ENCODE data around the gene LCNL1. TPM values are rescaled to one million over a fixed set of nuclear protein-coding genes. Genes with fewer than 3 reads are reported as not detected.
A peak's percentile ranks its signal among the peaks of the same experiment; 100 is the strongest.

LCNL1 gene
- total RNA-seq, 1 donor from 2014 or later, result 1.9 TPM

- H3K27me3 ChIP-seq (ENCODE audit: low read depth), result no peaks in the 10 kb centered on the region
- peaks cover 18% of the 10 kb centered on the region for H3K36me3 ChIP-seq
- intact Hi-C loops (cut with DNase I), result no loop called here
- H3K4me3 ChIP-seq, result peak overlapping the region; percentile 12
- no peaks in the 10 kb centered on the region for H3K9me3 ChIP-seq
- H3K4me1 ChIP-seq, result peaks cover 43% of the 10 kb centered on the region
- ATAC-seq, result peak; percentile 81 to 88
- peak; percentile 89 for DNase-seq
- peak; percentile 94 for TF ChIP-seq CTCF (IDR thresholded peaks at IDR 0.05)
- H3K27ac ChIP-seq, result peak overlapping the region; percentile 58
Measured at GRCh38 chr9:137034709-137035506, 52.1 kb downstream of the LCNL1 start.

Other genes with a start within 250 kb of the LCNL1 start
- 2.5 TPM for gene LCN10, start 240.1 kb upstream of the LCNL1 start, total RNA-seq
- gene LCN6, start 234.5 kb upstream of the LCNL1 start, total RNA-seq, result 2.9 TPM
- gene LCN8, start 224.8 kb upstream of the LCNL1 start, total RNA-seq, result not detected
- gene LCN15, start 218.5 kb upstream of the LCNL1 start, total RNA-seq, result not detected
- 57.2 TPM for gene TMEM141, start 191.6 kb upstream of the LCNL1 start, total RNA-seq
- gene CCDC183, start 186.7 kb upstream of the LCNL1 start, total RNA-seq, result 3.7 TPM
- 62.2 TPM for gene RABL6, start 175.0 kb upstream of the LCNL1 start, total RNA-seq
- 3.5 TPM for gene AJM1, start 140.5 kb upstream of the LCNL1 start, total RNA-seq
- 93.6 TPM for gene PHPT1, start 133.6 kb upstream of the LCNL1 start, total RNA-seq
- 13.5 TPM for gene MAMDC4, start 130.6 kb upstream of the LCNL1 start, total RNA-seq
- gene EDF1, start 116.7 kb upstream of the LCNL1 start, total RNA-seq, result 230 TPM
- 16.5 TPM for gene TRAF2, start 96.5 kb upstream of the LCNL1 start, total RNA-seq
- 83.2 TPM for gene FBXW5, start 38.3 kb upstream of the LCNL1 start, total RNA-seq
- gene C8G, start 37.8 kb upstream of the LCNL1 start, total RNA-seq, result 2.2 TPM
- gene LCN12, start 30.7 kb upstream of the LCNL1 start, total RNA-seq, result 1.9 TPM
- gene PTGDS, start 5.5 kb upstream of the LCNL1 start, total RNA-seq, result 225 TPM
- gene PAXX, start 9.4 kb downstream of the LCNL1 start, total RNA-seq, result 45.1 TPM
- 49.3 TPM for gene CLIC3, start 13.6 kb downstream of the LCNL1 start, total RNA-seq
- gene ABCA2, start 45.2 kb downstream of the LCNL1 start, total RNA-seq, result 45.0 TPM
- gene FUT7, start 49.1 kb downstream of the LCNL1 start, total RNA-seq, result 1.1 TPM
- 124 TPM for gene NPDC1, start 63.2 kb downstream of the LCNL1 start, total RNA-seq
- gene ENTPD2, start 71.1 kb downstream of the LCNL1 start, total RNA-seq, result 0.62 TPM
- 0.86 TPM for gene SAPCD2, start 87.6 kb downstream of the LCNL1 start, total RNA-seq
- 29.7 TPM for gene UAP1L1, start 94.5 kb downstream of the LCNL1 start, total RNA-seq
- 41.9 TPM for gene MAN1B1, start 104.0 kb downstream of the LCNL1 start, total RNA-seq
- 190 TPM for gene DPP7, start 131.7 kb downstream of the LCNL1 start, total RNA-seq
- 0.92 TPM for gene GRIN1, start 156.2 kb downstream of the LCNL1 start, total RNA-seq
- 1.0 TPM for gene LRRC26, start 187.1 kb downstream of the LCNL1 start, total RNA-seq
- gene TMEM210, start 189.1 kb downstream of the LCNL1 start, total RNA-seq, result not detected
- 58.2 TPM for gene ANAPC2, start 205.6 kb downstream of the LCNL1 start, total RNA-seq
- 57.6 TPM for gene SSNA1, start 205.7 kb downstream of the LCNL1 start, total RNA-seq
- 17.8 TPM for gene TPRN, start 217.7 kb downstream of the LCNL1 start, total RNA-seq
- gene TMEM203, start 222.7 kb downstream of the LCNL1 start, total RNA-seq, result 26.6 TPM
- gene NDOR1, start 222.7 kb downstream of the LCNL1 start, total RNA-seq, result 15.6 TPM
- 5.8 TPM for gene RNF208, start 239.2 kb downstream of the LCNL1 start, total RNA-seq
- gene CYSRT1, start 242.2 kb downstream of the LCNL1 start, total RNA-seq, result 0.59 TPM
- 0.21 TPM for gene RNF224, start 244.5 kb downstream of the LCNL1 start, total RNA-seq
- gene SLC34A3, start 247.9 kb downstream of the LCNL1 start, total RNA-seq, result not detected

Measured in lower lobe of right lung (tissue), 2 donors.